Measurements from ENCODE around the gene ATP6V1G1.

GRCh38 chr9:114613087-114613486, 25.5 kb downstream of the ATP6V1G1 start:
- no peak for TF ChIP-seq EZH2phosphoT487 (IDR thresholded peaks at IDR 0.05; ENCODE audit: borderline replicate concordance, low read depth, low read length)
- no peak for TF ChIP-seq CTCF (conservative IDR thresholded peaks at IDR 0.05; ENCODE audit: low read length)

All from OCI-LY7 (cell line).